SK-N-MC (cell line): Measurements from ENCODE around the gene CHST5.
"Not testable (repeated sequence)": the region's sequence is repeated elsewhere in the genome, so short reads cannot be mapped to it uniquely, and the experiment has no call there.

Experiments
- DNase-seq: peaks from one replicate; pipeline ENCODE4 v3.0.0-alpha.2; 2011; ENCODE audit warnings: low read depth, low spot score
- H3K27ac ChIP-seq: fragments of 200-600 bp; sonication (generic); 2 replicates; pipeline ENCODE4 v1.5.1; 2016; ENCODE audit warnings: mixed run types
- H3K36me3 ChIP-seq: fragments of 200-600 bp; sonication (generic); 2 replicates; pipeline ENCODE4 v1.6.1; 2017; ENCODE audit warnings: antibody characterized with exemption, low read length, mixed read lengths; ENCODE audit not compliant: insufficient read depth
- H3K4me3 ChIP-seq: fragments of 200-600 bp; sonication (generic); 2 replicates; pipeline ENCODE4 v1.5.1; 2016
- H3K9ac ChIP-seq: fragments of 200-600 bp; sonication (generic); 2 replicates; pipeline ENCODE4 v1.8.0; 2017; ENCODE audit warnings: mixed run types, mixed read lengths; ENCODE audit not compliant: insufficient read length
- H3K9me3 ChIP-seq: fragments of 200-600 bp; sonication (generic); 2 replicates; pipeline ENCODE4 v1.6.1; 2017; ENCODE audit warnings: low read depth, mild to moderate bottlenecking, antibody characterized with exemption, low read length, moderate library complexity, mixed read lengths
- EZH2 ChIP-seq: fragments of 200-600 bp; sonication (generic); IDR thresholded peaks from one replicate; pipeline ENCODE4 v1.6.1; 2017; ENCODE audit warnings: antibody characterized with exemption
- FOXP2 ChIP-seq: optimal IDR thresholded peaks from 2 replicates; pipeline ENCODE3; 2011; ENCODE audit warnings: mild to moderate bottlenecking, moderate library complexity; ENCODE audit not compliant: insufficient read depth; ENCODE audit errors: extremely low read length, control extremely low read depth
- POLR2AphosphoS5 ChIP-seq: IDR thresholded peaks from 2 replicates; pipeline ENCODE4 v1.6.1; 2012; ENCODE audit warnings: mild to moderate bottlenecking, low read depth, low read length, borderline replicate concordance

CHST5 gene

DNA sequence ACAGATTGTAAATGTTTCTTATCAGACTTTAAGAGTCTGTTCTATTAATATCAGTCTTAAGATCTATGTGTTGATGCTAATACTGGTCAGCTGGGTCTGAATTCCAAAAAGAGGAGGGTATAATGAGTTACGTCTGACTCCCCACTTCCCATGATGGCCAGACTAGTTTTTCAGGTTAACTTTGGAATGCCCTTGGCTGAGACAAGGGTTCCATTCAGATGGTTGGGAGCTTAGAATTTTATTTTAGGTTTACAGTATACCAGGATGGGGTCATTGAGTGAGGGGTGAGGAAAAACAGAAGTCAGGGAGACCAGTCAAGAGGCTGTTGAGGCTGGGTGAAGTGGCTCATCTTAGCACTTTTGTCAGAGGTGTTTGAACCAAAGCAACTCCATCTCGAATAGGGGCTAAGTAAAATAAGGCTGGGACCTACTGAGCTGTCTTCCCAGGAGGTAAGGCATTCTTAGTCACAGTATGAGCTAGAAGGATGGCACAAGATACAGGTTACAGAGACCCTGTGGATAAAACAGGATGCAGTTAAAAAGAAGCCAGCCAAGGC is 23.0 kb upstream of the CHST5 start:
- no peak overlapping the region for H3K9ac ChIP-seq
- H3K9me3 ChIP-seq: no peaks in the 10 kb centered on the region
- DNase-seq: no peak
- no peak overlapping the region for H3K27ac ChIP-seq
- no peaks in the 10 kb centered on the region for H3K36me3 ChIP-seq
- H3K4me3 ChIP-seq: no peak overlapping the region
- TF ChIP-seq FOXP2: no peak
- no peak for TF ChIP-seq EZH2
- TF ChIP-seq POLR2AphosphoS5: no peak

- no peak overlapping the region for H3K9ac ChIP-seq
- TF ChIP-seq EZH2 (no peak), FOXP2 (no peak), POLR2AphosphoS5 (no peak)
- H3K4me3 ChIP-seq: peak overlapping the region; percentile 74; the same call in 1 of the 2 replicates
- no peak for DNase-seq
- no peaks in the 10 kb centered on the region for H3K9me3 ChIP-seq
- H3K27ac ChIP-seq: no peak overlapping the region
- no peaks in the 10 kb centered on the region for H3K36me3 ChIP-seq
Measured at GRCh38 chr16:75556431-75556950, 20.6 kb upstream of the CHST5 start.

- DNase-seq: no peak
- no peaks in the 10 kb centered on the region for H3K9me3 ChIP-seq
- H3K36me3 ChIP-seq: no peaks in the 10 kb centered on the region
- no peak within 1 kb of the TSS for H3K9ac ChIP-seq
- peak within 1 kb of the TSS; percentile 74 for H3K4me3 ChIP-seq
- no peak for TF ChIP-seq FOXP2
- no peak; the same call in 1 of the 2 replicates for TF ChIP-seq POLR2AphosphoS5
- TF ChIP-seq EZH2: no peak
- H3K27ac ChIP-seq: no peak within 1 kb of the TSS
Measured at GRCh38 chr16:75555707-75556430, 20.0 kb upstream of the CHST5 start, which contains the start of gene TMEM231. TMEM231 (minus strand) TSS chr16:75556252; CDS start chr16:75556209, 43 bp downstream.

DNA sequence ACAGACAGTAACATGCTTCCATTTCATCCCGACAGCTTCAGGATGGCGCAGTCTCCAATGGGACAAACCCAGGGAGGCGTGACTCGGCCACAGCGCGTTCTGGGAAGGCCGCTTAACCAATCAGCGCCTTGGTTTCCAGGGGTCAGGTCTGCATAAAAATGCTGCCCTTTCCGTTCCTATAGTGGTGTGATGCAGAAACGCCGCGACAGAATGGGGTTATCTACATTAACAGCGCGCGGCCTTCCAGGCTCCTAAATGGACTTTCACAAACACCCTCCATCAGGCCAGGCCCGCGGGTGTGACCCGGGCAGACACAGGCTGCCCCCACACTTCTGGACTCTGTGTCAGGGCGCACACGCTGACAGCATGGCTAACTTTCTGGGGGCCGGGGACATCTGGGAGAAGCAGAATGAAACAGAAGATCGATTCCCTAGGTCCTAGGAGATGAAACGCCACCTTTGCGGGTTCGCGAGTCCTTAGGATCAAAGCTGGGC is 19.4 kb upstream of the CHST5 start:
- Histone ChIP-seq H3K9me3 (no peaks in the 10 kb centered on the region), H3K36me3 (no peaks in the 10 kb centered on the region), H3K4me3 (peak overlapping the region; percentile 74), H3K27ac (no peak overlapping the region), H3K9ac (no peak overlapping the region)
- DNase-seq: no peak
- TF ChIP-seq EZH2 (no peak), POLR2AphosphoS5 (no peak), FOXP2 (no peak)

GRCh38 chr16:75552951-75553350 is 17.0 kb upstream of the CHST5 start:
- TF ChIP-seq POLR2AphosphoS5 (no peak), EZH2 (no peak), FOXP2 (no peak)
- DNase-seq: no peak
- Histone ChIP-seq H3K4me3 (no peak overlapping the region), H3K9me3 (no peaks in the 10 kb centered on the region), H3K9ac (no peak overlapping the region), H3K27ac (no peak overlapping the region), H3K36me3 (no peaks in the 10 kb centered on the region)

GRCh38 chr16:75550211-75550662 is 14.3 kb upstream of the CHST5 start:
- DNase-seq: no peak
- no peaks in the 10 kb centered on the region for H3K9me3 ChIP-seq
- H3K36me3 ChIP-seq: no peaks in the 10 kb centered on the region
- H3K4me3 ChIP-seq: no peak overlapping the region
- TF ChIP-seq POLR2AphosphoS5 (no peak), FOXP2 (no peak), EZH2 (no peak)
- no peak overlapping the region for H3K27ac ChIP-seq
- no peak overlapping the region for H3K9ac ChIP-seq

GRCh38 chr16:75548456-75548855 is 12.5 kb upstream of the CHST5 start:
- not testable (repeated sequence) for DNase-seq, H3K27ac ChIP-seq, H3K4me3 ChIP-seq, H3K9me3 ChIP-seq, H3K9ac ChIP-seq, H3K36me3 ChIP-seq

DNA sequence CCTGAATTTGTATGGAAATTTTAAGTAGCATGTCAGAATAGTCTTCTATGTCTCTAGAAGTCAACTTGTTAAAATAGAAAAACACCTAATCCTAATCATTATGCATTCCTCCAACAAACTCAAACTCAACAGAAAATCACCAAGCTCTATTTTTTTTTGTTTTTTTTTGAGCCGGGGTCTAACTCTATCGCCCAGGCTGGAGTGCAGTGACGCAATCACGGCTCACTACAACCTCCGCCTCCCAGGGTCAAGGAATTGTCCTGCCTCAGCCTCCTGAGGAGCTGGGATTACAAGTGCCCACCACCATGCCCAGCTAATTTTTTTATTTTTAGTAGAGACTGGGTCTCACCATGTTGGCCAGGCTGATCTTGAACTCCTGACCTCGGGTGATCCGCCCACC is 10.4 kb upstream of the CHST5 start:
- no peaks in the 10 kb centered on the region for H3K36me3 ChIP-seq
- no peak overlapping the region for H3K4me3 ChIP-seq
- no peak for DNase-seq
- TF ChIP-seq EZH2 (no peak), POLR2AphosphoS5 (no peak), FOXP2 (no peak)
- H3K9ac ChIP-seq: no peak overlapping the region
- no peaks in the 10 kb centered on the region for H3K9me3 ChIP-seq
- no peak overlapping the region for H3K27ac ChIP-seq

- not testable (repeated sequence) for DNase-seq, H3K9ac ChIP-seq, H3K36me3 ChIP-seq, H3K27ac ChIP-seq, H3K9me3 ChIP-seq, H3K4me3 ChIP-seq
Measured at GRCh38 chr16:75545879-75546278, 10.0 kb upstream of the CHST5 start.

- not testable (repeated sequence) for DNase-seq, H3K9ac ChIP-seq, H3K4me3 ChIP-seq, H3K27ac ChIP-seq, H3K36me3 ChIP-seq, H3K9me3 ChIP-seq
Measured at GRCh38 chr16:75542462-75542861, 6.6 kb upstream of the CHST5 start.
